ENCODE measurements around the gene SORL1. TPM values are rescaled to one million over a fixed set of nuclear protein-coding genes. Genes with fewer than 3 reads are reported as not detected.
"Not testable (repeated sequence)": the region's sequence is repeated elsewhere in the genome, so short reads cannot be mapped to it uniquely, and the experiment has no call there.

SORL1 gene
- total RNA-seq, 2 experiments from 2014 or later = 228 to 411 TPM

GRCh38 chr11:121500717-121501116 is 48.6 kb downstream of the SORL1 start:
- no peak overlapping the region for H3K4me3 ChIP-seq (ENCODE audit: low read depth, low read length, poor library complexity, severe bottlenecking)
- H2AFZ ChIP-seq (ENCODE audit: low read length) = no peak overlapping the region
- TF ChIP-seq EZH2phosphoT487 (IDR thresholded peaks at IDR 0.05; ENCODE audit: borderline replicate concordance, low read depth, low read length) (no peak), CTCF (conservative IDR thresholded peaks at IDR 0.05; ENCODE audit: low read length) (no peak)
- no peak for DNase-seq (ENCODE audit: low spot score)
- BruUV-seq (replicated peaks) = no TSS peak
- POLR2A ChIA-PET = interaction anchor here (1.1 to 1.7 kb wide), 2 partner anchors 11 to 18 kb away, joined by 3 to 5 read pairs; no protein-coding TSS in a partner anchor
- peaks cover 100% of the 10 kb centered on the region for H3K36me3 ChIP-seq (ENCODE audit: insufficient read depth, low read length)
- no peaks in the 10 kb centered on the region for H3K9me2 ChIP-seq (ENCODE audit: insufficient read depth, low read length)
- H3K4me1 ChIP-seq (ENCODE audit: insufficient read depth, low read length, poor library complexity, severe bottlenecking) = peaks cover 20% of the 10 kb centered on the region
- H3K27ac ChIP-seq (ENCODE audit: low read depth, low read length, poor library complexity, severe bottlenecking) = peak overlapping the region; percentile 10
- CTCF ChIA-PET (ENCODE audit: unreplicated experiment) = no interaction called here
- H3K79me2 ChIP-seq (ENCODE audit: insufficient read depth, low read depth, low read length) = peaks cover 83% of the 10 kb centered on the region
- peaks cover 25% of the 10 kb centered on the region; the same call in 1 of the 2 replicates for H3K9me3 ChIP-seq (ENCODE audit: low read length)
- H3K4me2 ChIP-seq (ENCODE audit: low read length) = no peak overlapping the region
- H4K20me1 ChIP-seq (ENCODE audit: insufficient read depth, low read length) = no peaks in the 10 kb centered on the region
- intact Hi-C loops (cut with micrococcal nuclease; ENCODE audit: unreplicated experiment) = no loop called here

- H3K4me2 ChIP-seq (ENCODE audit: low read length) = no peak overlapping the region
- H2AFZ ChIP-seq (ENCODE audit: low read length) = no peak overlapping the region
- intact Hi-C loops (cut with micrococcal nuclease; ENCODE audit: unreplicated experiment) = no loop called here
- TF ChIP-seq CTCF (conservative IDR thresholded peaks at IDR 0.05; ENCODE audit: low read length) (no peak), EZH2phosphoT487 (IDR thresholded peaks at IDR 0.05; ENCODE audit: borderline replicate concordance, low read depth, low read length) (no peak)
- H3K36me3 ChIP-seq (ENCODE audit: insufficient read depth, low read length) = peaks cover 100% of the 10 kb centered on the region
- H3K4me1 ChIP-seq (ENCODE audit: insufficient read depth, low read length, poor library complexity, severe bottlenecking) = peaks cover 4% of the 10 kb centered on the region
- POLR2A ChIA-PET = no interaction called here
- peaks cover 40% of the 10 kb centered on the region for H3K9me3 ChIP-seq (ENCODE audit: low read length)
- CTCF ChIA-PET (ENCODE audit: unreplicated experiment) = no interaction called here
- H3K9me2 ChIP-seq (ENCODE audit: insufficient read depth, low read length) = no peaks in the 10 kb centered on the region
- no peak for DNase-seq (ENCODE audit: low spot score)
- no peak overlapping the region for H3K4me3 ChIP-seq (ENCODE audit: low read depth, low read length, poor library complexity, severe bottlenecking)
- no TSS peak for BruUV-seq (replicated peaks)
- H3K79me2 ChIP-seq (ENCODE audit: insufficient read depth, low read depth, low read length) = peaks cover 83% of the 10 kb centered on the region
- H4K20me1 ChIP-seq (ENCODE audit: insufficient read depth, low read length) = no peaks in the 10 kb centered on the region
- no peak overlapping the region for H3K27ac ChIP-seq (ENCODE audit: low read depth, low read length, poor library complexity, severe bottlenecking)
These were observed 50.9 kb downstream of the SORL1 start for GRCh38 chr11:121503051-121503450.

GRCh38 chr11:121506237-121506636 is 54.1 kb downstream of the SORL1 start:
- H3K79me2 ChIP-seq (ENCODE audit: insufficient read depth, low read depth, low read length) = peaks cover 92% of the 10 kb centered on the region
- BruUV-seq (replicated peaks); H3K27ac ChIP-seq (ENCODE audit: low read depth, low read length, poor library complexity, severe bottlenecking); H3K9me2 ChIP-seq (ENCODE audit: insufficient read depth, low read length); H3K4me2 ChIP-seq (ENCODE audit: low read length); H3K4me1 ChIP-seq (ENCODE audit: insufficient read depth, low read length, poor library complexity, severe bottlenecking); H4K20me1 ChIP-seq (ENCODE audit: insufficient read depth, low read length); H2AFZ ChIP-seq (ENCODE audit: low read length); CTCF ChIA-PET (ENCODE audit: unreplicated experiment); intact Hi-C loops (cut with micrococcal nuclease; ENCODE audit: unreplicated experiment); DNase-seq (ENCODE audit: low spot score); H3K4me3 ChIP-seq (ENCODE audit: low read depth, low read length, poor library complexity, severe bottlenecking): not testable (repeated sequence)
- peaks cover 36% of the 10 kb centered on the region for H3K9me3 ChIP-seq (ENCODE audit: low read length)
- POLR2A ChIA-PET = interaction anchor here (0.8 to 1.2 kb wide), 2 partner anchors 10 to 214 kb away, joined by 3 to 4 read pairs; no protein-coding TSS in a partner anchor
- peaks cover 99% of the 10 kb centered on the region for H3K36me3 ChIP-seq (ENCODE audit: insufficient read depth, low read length)

All from OCI-LY7 (cell line).